Measurements from ENCODE around the gene ZWILCH.

The ZWILCH gene

DNA sequence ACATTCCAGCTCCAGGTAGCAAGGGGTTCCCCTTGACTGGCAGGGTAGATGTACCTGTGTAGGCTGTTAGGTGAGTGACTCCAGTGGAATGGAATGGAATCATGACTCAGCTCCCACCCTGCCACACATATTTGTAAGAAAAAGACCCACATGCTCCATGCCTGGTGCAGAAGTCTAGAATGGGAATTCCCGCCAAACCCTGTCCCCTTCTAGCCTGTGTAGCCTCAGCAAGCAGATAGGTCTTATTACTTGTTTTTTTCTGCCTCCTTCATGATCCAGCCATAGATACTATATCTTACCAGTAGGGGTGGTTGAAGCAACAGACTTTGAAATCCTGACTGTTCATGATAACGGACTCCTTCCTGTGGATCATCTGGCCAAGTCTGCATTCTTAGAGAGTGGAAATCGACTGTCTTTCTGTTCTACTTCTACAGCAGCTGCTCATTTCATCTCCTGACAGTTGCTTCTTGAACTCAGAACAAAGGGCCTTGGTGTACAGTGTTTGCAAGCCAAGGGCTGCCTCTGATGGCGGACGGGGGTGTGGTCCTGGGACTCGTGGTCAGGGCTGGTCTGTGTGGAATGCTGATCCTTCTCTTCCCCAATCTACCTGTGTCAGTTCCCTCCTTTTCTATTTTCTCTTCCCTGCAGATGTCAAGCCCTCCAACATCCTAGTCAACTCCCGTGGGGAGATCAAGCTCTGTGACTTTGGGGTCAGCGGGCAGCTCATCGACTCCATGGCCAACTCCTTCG, 23.8 kb upstream of the ZWILCH start:
- Histone ChIP-seq H3K36me3 (no peaks in the 10 kb centered on the region), H3K27me3 (no peaks in the 10 kb centered on the region), H3K4me1 (no peaks in the 10 kb centered on the region), H3K4me3 (ENCODE audit: low read depth, low read length) (no peak overlapping the region), H3K9me3 (no peaks in the 10 kb centered on the region)
- TF ChIP-seq, protein P1, sequence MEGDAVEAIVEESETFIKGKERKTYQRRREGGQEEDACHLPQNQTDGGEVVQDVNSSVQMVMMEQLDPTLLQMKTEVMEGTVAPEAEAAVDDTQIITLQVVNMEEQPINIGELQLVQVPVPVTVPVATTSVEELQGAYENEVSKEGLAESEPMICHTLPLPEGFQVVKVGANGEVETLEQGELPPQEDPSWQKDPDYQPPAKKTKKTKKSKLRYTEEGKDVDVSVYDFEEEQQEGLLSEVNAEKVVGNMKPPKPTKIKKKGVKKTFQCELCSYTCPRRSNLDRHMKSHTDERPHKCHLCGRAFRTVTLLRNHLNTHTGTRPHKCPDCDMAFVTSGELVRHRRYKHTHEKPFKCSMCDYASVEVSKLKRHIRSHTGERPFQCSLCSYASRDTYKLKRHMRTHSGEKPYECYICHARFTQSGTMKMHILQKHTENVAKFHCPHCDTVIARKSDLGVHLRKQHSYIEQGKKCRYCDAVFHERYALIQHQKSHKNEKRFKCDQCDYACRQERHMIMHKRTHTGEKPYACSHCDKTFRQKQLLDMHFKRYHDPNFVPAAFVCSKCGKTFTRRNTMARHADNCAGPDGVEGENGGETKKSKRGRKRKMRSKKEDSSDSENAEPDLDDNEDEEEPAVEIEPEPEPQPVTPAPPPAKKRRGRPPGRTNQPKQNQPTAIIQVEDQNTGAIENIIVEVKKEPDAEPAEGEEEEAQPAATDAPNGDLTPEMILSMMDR (IDR thresholded peaks at IDR 0.05; ENCODE audit: low read depth, low read length): no peak
- no peak for DNase-seq

DNA sequence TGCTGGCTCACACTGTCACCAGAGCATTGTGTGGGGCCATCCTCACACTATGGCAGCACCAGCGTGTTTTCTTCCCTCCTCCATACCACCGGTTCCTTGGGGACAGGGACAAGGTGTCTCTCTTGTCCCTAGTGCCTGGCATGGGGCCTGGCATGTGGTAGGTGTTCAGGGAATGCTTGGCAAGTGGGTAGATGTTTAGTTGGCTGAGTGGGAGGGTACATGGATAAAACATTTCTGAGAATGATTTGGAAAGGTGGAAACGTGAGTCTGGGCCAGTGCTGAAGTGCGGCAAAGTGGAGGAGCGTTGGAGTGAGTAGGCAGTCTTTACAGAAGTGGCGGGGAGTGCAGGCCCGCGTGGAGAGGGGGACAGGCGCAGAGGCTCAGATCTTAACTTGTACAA, 22.6 kb upstream of the ZWILCH start:
- Histone ChIP-seq H3K4me3 (ENCODE audit: low read depth, low read length) (no peak overlapping the region), H3K27me3 (no peaks in the 10 kb centered on the region), H3K36me3 (peaks cover 7% of the 10 kb centered on the region), H3K9me3 (no peaks in the 10 kb centered on the region), H3K4me1 (no peaks in the 10 kb centered on the region)
- TF ChIP-seq, protein P1 (IDR thresholded peaks at IDR 0.05; ENCODE audit: low read depth, low read length): no peak
- DNase-seq: no peak

DNA sequence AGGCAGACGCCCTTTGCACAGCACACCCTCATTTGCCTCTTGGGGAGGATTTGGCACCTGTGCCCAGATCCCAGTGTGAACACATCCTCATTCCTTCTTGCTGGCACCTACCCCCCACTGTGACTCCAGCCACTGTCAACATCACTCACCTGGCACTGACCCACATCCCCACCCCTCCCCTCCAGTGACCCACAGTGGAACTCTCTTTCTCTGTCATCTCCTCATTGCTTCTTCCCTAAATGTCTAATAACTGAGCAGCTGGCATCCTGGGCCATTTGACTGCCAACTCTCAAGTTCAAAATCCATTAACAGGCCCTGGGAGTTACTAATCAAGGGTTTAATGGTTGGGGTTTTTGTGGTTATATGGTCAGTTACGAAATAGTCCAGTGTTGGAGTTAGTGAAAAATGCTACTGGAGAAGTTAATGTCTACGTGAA, 22.0 kb upstream of the ZWILCH start:
- TF ChIP-seq, protein P1 (IDR thresholded peaks at IDR 0.05; ENCODE audit: low read depth, low read length): no peak
- H3K4me1 ChIP-seq: no peaks in the 10 kb centered on the region
- H3K36me3 ChIP-seq: peaks cover 10% of the 10 kb centered on the region
- no peak for DNase-seq
- no peaks in the 10 kb centered on the region for H3K27me3 ChIP-seq
- no peaks in the 10 kb centered on the region for H3K9me3 ChIP-seq
- no peak overlapping the region for H3K4me3 ChIP-seq (ENCODE audit: low read depth, low read length)

DNA sequence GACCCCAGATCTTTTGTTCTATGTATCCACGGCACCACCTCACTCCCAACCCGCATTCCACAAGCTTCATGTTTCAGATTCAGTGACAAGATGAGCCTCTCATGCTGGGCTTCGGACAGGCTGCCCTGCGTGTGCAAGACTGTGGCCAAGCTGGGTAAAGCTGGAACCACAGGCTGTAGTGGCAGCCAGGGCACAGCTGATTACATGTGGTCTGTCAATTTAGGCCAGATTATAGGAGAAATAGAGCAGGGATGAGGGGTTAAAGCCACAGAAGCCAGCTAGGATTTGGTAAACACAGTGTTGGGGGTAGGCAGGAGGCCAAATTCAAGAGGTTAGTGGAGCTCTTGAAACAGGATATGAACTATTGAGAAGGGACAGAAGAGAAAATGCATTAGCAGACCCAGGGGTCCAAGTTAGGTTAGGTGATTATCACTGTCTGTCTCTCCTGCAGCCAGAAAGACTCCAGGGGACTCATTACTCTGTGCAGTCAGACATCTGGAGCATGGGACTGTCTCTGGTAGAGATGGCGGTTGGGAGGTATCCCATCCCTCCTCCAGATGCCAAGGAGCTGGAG, 20.5 kb upstream of the ZWILCH start:
- H3K4me3 ChIP-seq (ENCODE audit: low read depth, low read length): no peak overlapping the region
- H3K9me3 ChIP-seq: no peaks in the 10 kb centered on the region
- peaks cover 13% of the 10 kb centered on the region for H3K36me3 ChIP-seq
- TF ChIP-seq, protein P1 (IDR thresholded peaks at IDR 0.05; ENCODE audit: low read depth, low read length): no peak
- H3K27me3 ChIP-seq: no peaks in the 10 kb centered on the region
- DNase-seq: no peak
- no peaks in the 10 kb centered on the region for H3K4me1 ChIP-seq

DNA sequence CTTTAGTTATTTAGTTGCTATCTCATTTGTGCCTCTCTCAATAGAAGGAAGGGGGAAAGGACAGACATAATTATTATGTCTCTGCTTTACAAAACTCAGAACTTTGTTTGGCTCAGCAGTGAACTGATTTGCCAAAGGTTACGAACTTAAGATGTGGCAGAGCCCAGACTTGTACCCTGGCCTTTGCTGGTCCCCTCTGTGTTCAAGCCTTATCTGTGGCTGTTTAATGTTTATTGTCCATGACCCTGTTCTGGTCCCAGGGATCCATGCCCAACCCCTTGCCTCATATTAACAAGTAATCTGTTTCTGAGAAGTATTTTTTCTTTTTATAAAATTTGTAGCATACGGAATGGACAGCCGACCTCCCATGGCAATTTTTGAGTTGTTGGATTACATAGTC, 18.2 kb upstream of the ZWILCH start:
- Histone ChIP-seq H3K9me3 (no peaks in the 10 kb centered on the region), H3K27me3 (no peaks in the 10 kb centered on the region), H3K36me3 (peaks cover 14% of the 10 kb centered on the region), H3K4me3 (ENCODE audit: low read depth, low read length) (no peak overlapping the region), H3K4me1 (no peaks in the 10 kb centered on the region)
- TF ChIP-seq, protein P1 (IDR thresholded peaks at IDR 0.05; ENCODE audit: low read depth, low read length): no peak
- DNase-seq: no peak

DNA sequence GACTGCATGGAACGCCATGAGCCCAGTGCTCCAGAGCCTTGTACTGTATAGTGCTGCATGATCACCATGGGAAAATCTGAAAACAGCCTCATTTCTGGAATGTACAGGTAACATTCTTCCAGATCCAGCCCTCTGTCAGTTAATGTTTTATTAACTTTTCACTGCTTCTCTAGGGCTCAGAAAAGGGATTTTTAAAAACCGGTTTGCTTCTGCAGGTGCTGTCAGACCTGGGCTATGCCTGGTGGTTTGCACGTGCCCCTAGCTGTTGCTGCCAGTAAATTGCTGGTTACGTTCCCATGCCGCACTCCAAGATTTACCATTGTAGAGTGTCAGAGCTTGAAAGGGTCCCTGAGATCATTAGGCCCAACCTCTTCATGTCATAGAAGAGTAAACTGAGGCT, 16.6 kb upstream of the ZWILCH start:
- TF ChIP-seq, protein P1 (IDR thresholded peaks at IDR 0.05; ENCODE audit: low read depth, low read length): no peak
- Histone ChIP-seq H3K36me3 (peaks cover 20% of the 10 kb centered on the region), H3K4me1 (no peaks in the 10 kb centered on the region), H3K9me3 (no peaks in the 10 kb centered on the region), H3K4me3 (ENCODE audit: low read depth, low read length) (no peak overlapping the region), H3K27me3 (no peaks in the 10 kb centered on the region)
- DNase-seq: no peak
